Activated T-helper 2 cell treated with anti-CD3 and anti-CD28 coated beads, Interferon-gamma antibody, Interleukin-2, Interleukin-4, amounts not matched to agents 10 μg/mL and 5 μg/mL and 100 μg/mL, durations not matched to agents 14 hours and 24 hours and 36 hours (primary cell): ENCODE results near the gene ASB4. TPM values are rescaled to one million over a fixed set of nuclear protein-coding genes. Genes with fewer than 3 reads are reported as not detected.

Experiments
- DNase-seq: peaks from one replicate; pipeline ENCODE4 v3.0.0; 2021; ENCODE audit warnings: low spot score
- H3K27ac Mint-ChIP-seq: one replicate; pipeline ENCODE4 v1.8.0; 2021; ENCODE audit warnings: mixed read lengths
- H3K27me3 Mint-ChIP-seq: one replicate; pipeline ENCODE4 v1.8.0; 2021; ENCODE audit warnings: low read depth, mixed read lengths
- H3K36me3 Mint-ChIP-seq: one replicate; pipeline ENCODE4 v1.8.0; 2021; ENCODE audit warnings: low read depth, mixed read lengths
- H3K4me1 Mint-ChIP-seq: one replicate; pipeline ENCODE4 v1.8.0; 2021; ENCODE audit warnings: low read depth, mixed read lengths
- H3K4me3 Mint-ChIP-seq: one replicate; pipeline ENCODE4 v1.8.0; 2021; ENCODE audit warnings: low read depth, mild to moderate bottlenecking, moderate library complexity, mixed read lengths
- H3K9me3 Mint-ChIP-seq: one replicate; pipeline ENCODE4 v1.8.0; 2021; ENCODE audit warnings: mixed read lengths
- intact Hi-C: fragments of 100-400 bp; cut with micrococcal nuclease; formaldehyde crosslinking; loops from one replicate; pipeline ENCODE4 v1.15.1; 2023
- total RNA-seq: library from RNA; stranded (reverse); gene quantifications from 2 replicates; pipeline ENCODE4 v1.2.3, GENCODE V29; 2022

Gene ASB4
- total RNA-seq, 1 donor from 2014 or later = not detected

DNA sequence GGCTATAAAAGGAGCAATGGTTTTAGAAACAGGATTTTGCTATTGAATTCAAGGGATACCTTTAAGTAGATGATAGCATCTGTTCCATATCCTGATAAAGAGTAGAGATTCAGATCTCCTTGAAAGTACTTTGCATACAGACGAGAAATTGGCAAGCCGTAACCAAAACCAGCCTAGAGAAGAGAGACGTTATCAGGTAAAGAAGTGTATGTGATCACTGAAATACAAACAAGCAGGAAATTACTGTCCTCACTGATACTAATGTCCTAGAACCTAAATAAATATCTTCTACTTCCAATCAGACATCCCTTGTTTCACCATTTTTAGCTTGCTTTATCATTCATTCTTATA lies 101.2 kb downstream of the ASB4 start:
- intact Hi-C loops = no loop called here
- H3K27me3 Mint-ChIP-seq = peaks cover 2% of the 10 kb centered on the region
- H3K4me3 Mint-ChIP-seq = no peak overlapping the region
- no peaks in the 10 kb centered on the region for H3K9me3 Mint-ChIP-seq
- DNase-seq = no peak
- H3K36me3 Mint-ChIP-seq = no peaks in the 10 kb centered on the region
- no peak overlapping the region for H3K27ac Mint-ChIP-seq
- no peaks in the 10 kb centered on the region for H3K4me1 Mint-ChIP-seq

DNA sequence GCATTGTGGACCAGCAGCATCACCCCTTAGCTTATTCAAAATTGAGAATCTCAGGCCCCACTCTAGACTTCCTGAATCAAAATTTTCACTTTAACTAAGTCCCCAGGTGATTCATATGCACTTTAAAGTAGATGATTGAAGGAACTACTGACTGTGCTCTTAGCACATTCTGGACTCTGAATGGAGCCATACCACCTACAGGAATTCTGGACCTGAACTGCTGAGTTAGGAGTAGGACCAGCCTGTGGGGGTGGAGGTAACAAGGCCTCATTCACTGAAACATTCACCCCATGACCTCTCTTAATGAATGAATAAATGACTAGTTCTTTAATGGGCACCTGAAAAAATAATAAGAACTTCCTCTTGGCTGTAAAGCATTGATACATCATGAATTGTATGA lies 103.3 kb downstream of the ASB4 start:
- Mint-ChIP-seq H3K27me3 (peaks cover 2% of the 10 kb centered on the region), H3K36me3 (no peaks in the 10 kb centered on the region), H3K4me3 (no peak overlapping the region), H3K9me3 (no peaks in the 10 kb centered on the region), H3K4me1 (no peaks in the 10 kb centered on the region), H3K27ac (no peak overlapping the region)
- intact Hi-C loops = no loop called here
- no peak for DNase-seq

DNA sequence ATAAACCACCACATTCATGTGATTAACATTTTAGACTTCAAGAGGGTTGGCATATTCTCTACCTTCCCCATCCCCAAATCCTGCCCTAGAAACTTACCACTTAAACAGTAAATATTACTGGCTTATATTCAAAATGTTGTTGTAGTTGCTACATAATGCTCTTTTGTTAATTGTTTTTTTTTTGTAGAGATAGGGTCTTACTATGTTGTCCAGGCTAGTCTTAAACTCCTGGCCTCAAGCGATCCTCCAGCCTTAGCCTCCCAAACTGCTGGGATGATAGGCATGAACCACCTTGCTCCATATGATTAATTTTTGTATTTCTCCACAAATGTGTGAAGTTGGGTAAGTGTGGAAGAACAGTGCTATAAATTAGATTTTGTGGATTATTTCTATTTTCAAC lies 104.0 kb downstream of the ASB4 start:
- H3K36me3 Mint-ChIP-seq = no peaks in the 10 kb centered on the region
- no peaks in the 10 kb centered on the region for H3K9me3 Mint-ChIP-seq
- intact Hi-C loops = no loop called here
- H3K27me3 Mint-ChIP-seq = no peaks in the 10 kb centered on the region
- no peak overlapping the region for H3K4me3 Mint-ChIP-seq
- DNase-seq = no peak
- H3K27ac Mint-ChIP-seq = no peak overlapping the region
- H3K4me1 Mint-ChIP-seq = no peaks in the 10 kb centered on the region

Other genes starting within 250 kb of the ASB4 start
- not detected in 2 replicates for gene PON1, start 161.4 kb upstream of the ASB4 start, total RNA-seq
- gene PON3, start 89.6 kb upstream of the ASB4 start, total RNA-seq = 0.14 and 0.30 TPM in 2 replicates
- gene PON2, start 50.9 kb upstream of the ASB4 start, total RNA-seq = 16.5 and 17.5 TPM in 2 replicates
- not detected in 2 replicates for gene PDK4, start 110.6 kb downstream of the ASB4 start, total RNA-seq